Measurements from ENCODE around the gene CDS1.

- TF ChIP-seq CTCF (IDR thresholded peaks at IDR 0.05 in 4 of 5, conservative IDR thresholded peaks at IDR 0.05 in 1 of 5) (no peak), POLR2A (IDR thresholded peaks at IDR 0.05) (no peak)
These were observed 20.8 kb upstream of the CDS1 start for GRCh38 chr4:84562156-84562555.
